Stomach (tissue), 4 donors: ENCODE measurements around the gene PTPRG.

Source experiments
- POLR2A ChIP-seq, 4 donors: fragments of 450-650 bp; IDR thresholded peaks; one replicate each; pipeline ENCODE4 v1.6.1; 2016; ENCODE audit warnings: antibody characterized with exemption in 4 of 4, control low read depth in 2 of 4, mild to moderate bottlenecking in 1 of 4, moderate library complexity in 1 of 4
- POLR2AphosphoS5 ChIP-seq, 3 donors: sonication (generic); formaldehyde crosslinking; IDR thresholded peaks; one replicate each; pipeline ENCODE4 v1.6.1; 2016; ENCODE audit warnings: antibody characterized with exemption in 3 of 3
- TF ChIP-seq, protein P1 (sequence below), 7 experiments: fragments of 450-650 bp in 4 of 7; fragments of 200-600 bp in 3 of 7; sonication (generic) in 3 of 7; IDR thresholded peaks; one replicate each; pipeline ENCODE4 v1.5.1; 2016 to 2019; ENCODE audit warnings: antibody characterized with exemption in 7 of 7, control low read depth in 2 of 7, mild to moderate bottlenecking in 1 of 7

DNA sequence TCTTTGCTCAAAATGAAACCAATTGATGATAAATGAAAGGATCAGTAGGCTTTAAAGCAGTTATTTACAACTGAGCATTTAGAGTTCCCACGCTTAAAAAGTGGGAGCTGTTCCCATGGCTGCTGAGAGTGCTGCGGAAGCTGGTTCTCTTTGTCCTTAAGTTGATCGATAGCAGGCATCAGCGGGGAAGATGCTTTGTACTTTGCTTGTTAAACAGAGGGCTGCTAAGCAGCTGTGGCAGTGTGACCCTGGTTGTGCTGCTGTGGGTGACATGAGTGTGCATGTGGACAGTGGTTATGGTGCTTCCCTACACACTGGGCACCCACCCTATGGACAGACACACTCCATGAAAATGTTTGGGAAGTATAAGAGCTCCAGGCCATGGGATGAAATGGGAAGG lies 96.3 kb downstream of the PTPRG start:
- TF ChIP-seq, protein P1, sequence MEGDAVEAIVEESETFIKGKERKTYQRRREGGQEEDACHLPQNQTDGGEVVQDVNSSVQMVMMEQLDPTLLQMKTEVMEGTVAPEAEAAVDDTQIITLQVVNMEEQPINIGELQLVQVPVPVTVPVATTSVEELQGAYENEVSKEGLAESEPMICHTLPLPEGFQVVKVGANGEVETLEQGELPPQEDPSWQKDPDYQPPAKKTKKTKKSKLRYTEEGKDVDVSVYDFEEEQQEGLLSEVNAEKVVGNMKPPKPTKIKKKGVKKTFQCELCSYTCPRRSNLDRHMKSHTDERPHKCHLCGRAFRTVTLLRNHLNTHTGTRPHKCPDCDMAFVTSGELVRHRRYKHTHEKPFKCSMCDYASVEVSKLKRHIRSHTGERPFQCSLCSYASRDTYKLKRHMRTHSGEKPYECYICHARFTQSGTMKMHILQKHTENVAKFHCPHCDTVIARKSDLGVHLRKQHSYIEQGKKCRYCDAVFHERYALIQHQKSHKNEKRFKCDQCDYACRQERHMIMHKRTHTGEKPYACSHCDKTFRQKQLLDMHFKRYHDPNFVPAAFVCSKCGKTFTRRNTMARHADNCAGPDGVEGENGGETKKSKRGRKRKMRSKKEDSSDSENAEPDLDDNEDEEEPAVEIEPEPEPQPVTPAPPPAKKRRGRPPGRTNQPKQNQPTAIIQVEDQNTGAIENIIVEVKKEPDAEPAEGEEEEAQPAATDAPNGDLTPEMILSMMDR (IDR thresholded peaks at IDR 0.05), result no peak
- TF ChIP-seq POLR2A (IDR thresholded peaks at IDR 0.05), result no peak
- TF ChIP-seq POLR2AphosphoS5 (IDR thresholded peaks at IDR 0.05), result no peak
